Ascending aorta (tissue), 2 donors: ENCODE measurements around the gene LGMN. TPM values are rescaled to one million over a fixed set of nuclear protein-coding genes. Genes with fewer than 3 reads are reported as not detected.

Experiments used
- DNase-seq, 2 donors: peaks; one replicate each; pipeline ENCODE4 v3.0.0-alpha.2; 2019; ENCODE audit warnings: low spot score in 2 of 2
- H3K27ac ChIP-seq, 2 donors: fragments of 200-600 bp; sonication (generic); one replicate each; pipeline ENCODE4 v1.5.1; 2016 to 2017; ENCODE audit warnings: mild to moderate bottlenecking in 1 of 2
- H3K27me3 ChIP-seq: fragments of 200-600 bp; sonication (generic); one replicate; pipeline ENCODE4 v1.5.1; 2017
- H3K36me3 ChIP-seq, 2 donors: fragments of 200-600 bp; sonication (generic); one replicate each; pipeline ENCODE4 v1.5.1; 2016
- H3K4me1 ChIP-seq, 2 donors: fragments of 200-600 bp; sonication (generic); one replicate each; pipeline ENCODE4 v1.5.1; 2016 to 2017; ENCODE audit warnings: mild to moderate bottlenecking in 1 of 2
- H3K4me3 ChIP-seq, 2 donors: fragments of 200-600 bp; sonication (generic); one replicate each; pipeline ENCODE4 v1.5.1; 2016 to 2017; ENCODE audit warnings: mild to moderate bottlenecking in 1 of 2
- H3K9me3 ChIP-seq, 2 donors: fragments of 200-600 bp; sonication (generic); one replicate each; pipeline ENCODE4 v1.5.1; 2016
- intact Hi-C: fragments of 100-400 bp; cut with DNase I; formaldehyde crosslinking; loops from one replicate; pipeline ENCODE4 v1.15.1; 2023
- total RNA-seq: library from RNA; depleted of rRNA; stranded (reverse); fragments of >200 nt; gene quantifications from one replicate; pipeline ENCODE4 v1.1.0, GENCODE V29; 2016
- TF ChIP-seq, protein P1 (sequence below), 3 experiments: fragments of 200-600 bp in 2 of 3; fragments of 450-650 bp in 1 of 3; sonication (generic) in 2 of 3; IDR thresholded peaks; one replicate each; pipeline ENCODE4 v1.5.1; 2016 to 2019; ENCODE audit warnings: antibody characterized with exemption in 3 of 3, mild to moderate bottlenecking in 1 of 3, moderate library complexity in 1 of 3

The LGMN gene
- total RNA-seq, 1 donor from 2014 or later, result 76.7 TPM

GRCh38 chr14:92657457-92658142 is 90.8 kb downstream of the LGMN start:
- DNase-seq, result peak in 1 of 2 donors; percentile 80
- no peaks in the 10 kb centered on the region for H3K27me3 ChIP-seq
- peaks cover 32 to 36% of the 10 kb centered on the region in 2 donors for H3K36me3 ChIP-seq
- TF ChIP-seq, protein P1, sequence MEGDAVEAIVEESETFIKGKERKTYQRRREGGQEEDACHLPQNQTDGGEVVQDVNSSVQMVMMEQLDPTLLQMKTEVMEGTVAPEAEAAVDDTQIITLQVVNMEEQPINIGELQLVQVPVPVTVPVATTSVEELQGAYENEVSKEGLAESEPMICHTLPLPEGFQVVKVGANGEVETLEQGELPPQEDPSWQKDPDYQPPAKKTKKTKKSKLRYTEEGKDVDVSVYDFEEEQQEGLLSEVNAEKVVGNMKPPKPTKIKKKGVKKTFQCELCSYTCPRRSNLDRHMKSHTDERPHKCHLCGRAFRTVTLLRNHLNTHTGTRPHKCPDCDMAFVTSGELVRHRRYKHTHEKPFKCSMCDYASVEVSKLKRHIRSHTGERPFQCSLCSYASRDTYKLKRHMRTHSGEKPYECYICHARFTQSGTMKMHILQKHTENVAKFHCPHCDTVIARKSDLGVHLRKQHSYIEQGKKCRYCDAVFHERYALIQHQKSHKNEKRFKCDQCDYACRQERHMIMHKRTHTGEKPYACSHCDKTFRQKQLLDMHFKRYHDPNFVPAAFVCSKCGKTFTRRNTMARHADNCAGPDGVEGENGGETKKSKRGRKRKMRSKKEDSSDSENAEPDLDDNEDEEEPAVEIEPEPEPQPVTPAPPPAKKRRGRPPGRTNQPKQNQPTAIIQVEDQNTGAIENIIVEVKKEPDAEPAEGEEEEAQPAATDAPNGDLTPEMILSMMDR (IDR thresholded peaks at IDR 0.05), result no peak
- no peak overlapping the region for H3K4me3 ChIP-seq
- H3K9me3 ChIP-seq, result no peaks in the 10 kb centered on the region
- peak overlapping the region; percentile 50 to 52 for H3K27ac ChIP-seq
- intact Hi-C loops, result no loop called here
- H3K4me1 ChIP-seq, result no peaks in the 10 kb centered on the region

DNA sequence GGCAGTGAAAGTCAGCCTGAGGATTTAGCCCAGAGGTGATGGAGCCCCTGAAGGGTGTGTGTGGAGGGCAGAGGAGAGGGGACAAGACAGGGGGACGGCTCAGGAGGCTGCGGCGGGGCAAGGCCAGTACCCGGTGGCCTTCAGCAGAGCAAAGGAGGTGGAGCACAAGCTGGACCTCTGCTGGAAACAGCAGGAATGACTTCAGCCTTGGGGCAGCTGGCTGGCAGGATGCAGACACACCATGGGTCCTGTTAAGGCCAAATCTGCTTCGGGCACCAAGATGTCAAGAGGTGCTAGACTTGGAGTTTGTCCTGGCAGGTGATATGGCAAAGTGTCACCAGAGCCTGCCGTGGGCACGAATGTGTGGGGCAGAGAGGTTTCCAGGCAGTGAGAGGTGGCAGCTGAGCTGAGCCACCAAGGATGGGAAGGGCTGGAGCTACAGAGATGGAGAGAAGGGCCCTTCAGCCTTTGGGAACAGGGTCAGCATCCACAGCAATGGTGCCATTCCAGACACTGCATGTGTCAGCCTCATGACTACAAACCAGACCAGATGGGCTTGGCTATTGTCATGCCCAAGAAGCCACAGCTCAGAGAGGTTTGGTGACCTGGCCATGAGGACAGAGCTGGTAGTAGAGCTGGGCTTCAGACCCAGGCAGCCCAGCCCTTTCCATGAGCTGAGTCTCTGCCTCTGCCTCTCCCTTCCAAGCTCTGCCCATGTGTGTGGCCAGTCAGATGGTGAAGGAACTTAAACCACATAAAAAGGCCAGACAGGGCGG is 91.9 kb downstream of the LGMN start:
- H3K4me1 ChIP-seq, result no peaks in the 10 kb centered on the region
- no peak for DNase-seq
- no peak overlapping the region for H3K4me3 ChIP-seq
- peaks cover 36 to 43% of the 10 kb centered on the region in 2 donors for H3K36me3 ChIP-seq
- peak overlapping the region; percentile 41 to 50 for H3K27ac ChIP-seq
- intact Hi-C loops, result no loop called here
- no peaks in the 10 kb centered on the region for H3K9me3 ChIP-seq
- H3K27me3 ChIP-seq, result no peaks in the 10 kb centered on the region
- TF ChIP-seq, protein P1 (IDR thresholded peaks at IDR 0.05), result peak in 2 of 3 experiments; percentile 21 to 24

- Histone ChIP-seq H3K4me1 (peaks cover 3 to 4% of the 10 kb centered on the region in 2 donors), H3K4me3 (peak overlapping the region in 1 of 2 donors; percentile 49), H3K36me3 (peaks cover 29 to 35% of the 10 kb centered on the region in 2 donors), H3K27ac (peak overlapping the region in 1 of 2 donors; percentile 97), H3K9me3 (no peaks in the 10 kb centered on the region), H3K27me3 (no peaks in the 10 kb centered on the region)
- intact Hi-C loops, result no loop called here
- DNase-seq, result no peak
- TF ChIP-seq, protein P1 (IDR thresholded peaks at IDR 0.05), result no peak
These were observed 92.8 kb downstream of the LGMN start for GRCh38 chr14:92655419-92656201.

GRCh38 chr14:92654239-92654901 is 94.1 kb downstream of the LGMN start:
- H3K36me3 ChIP-seq, result peaks cover 24 to 25% of the 10 kb centered on the region in 2 donors
- TF ChIP-seq, protein P1 (IDR thresholded peaks at IDR 0.05), result no peak
- H3K27ac ChIP-seq, result peak overlapping the region in 1 of 2 donors; percentile 97
- H3K9me3 ChIP-seq, result no peaks in the 10 kb centered on the region
- peak overlapping the region in 1 of 2 donors; percentile 49 for H3K4me3 ChIP-seq
- intact Hi-C loops, result no loop called here
- no peak for DNase-seq
- H3K27me3 ChIP-seq, result no peaks in the 10 kb centered on the region
- peaks cover 7 to 15% of the 10 kb centered on the region in 2 donors for H3K4me1 ChIP-seq

Other genes starting within 250 kb of the LGMN start
- 30.3 TPM for gene RIN3, start 234.8 kb downstream of the LGMN start, total RNA-seq
- gene GOLGA5, start 45.7 kb upstream of the LGMN start, total RNA-seq, result 26.3 TPM
- 0.32 TPM for gene CHGA, start 174.5 kb upstream of the LGMN start, total RNA-seq